Urinary bladder (tissue), 4 donors: ENCODE results near the gene PARD3. TPM values are rescaled to one million over a fixed set of nuclear protein-coding genes. Genes with fewer than 3 reads are reported as not detected.

ENCODE experiments used
- DNase-seq: peaks from one replicate; pipeline ENCODE4 v3.0.0-alpha.2; 2015; ENCODE audit errors: extremely low spot score
- H3K27ac ChIP-seq: one replicate; pipeline ENCODE4 v1.5.1; 2013; ENCODE audit warnings: low read depth, mild to moderate bottlenecking, moderate library complexity
- H3K36me3 ChIP-seq: one replicate; pipeline ENCODE4 v1.6.1; 2013; ENCODE audit warnings: mild to moderate bottlenecking, moderate library complexity; ENCODE audit not compliant: insufficient read depth
- H3K4me1 ChIP-seq: one replicate; pipeline ENCODE4 v1.6.1; 2013; ENCODE audit warnings: mild to moderate bottlenecking, moderate library complexity; ENCODE audit not compliant: insufficient read depth
- H3K4me3 ChIP-seq: one replicate; pipeline ENCODE4 v1.5.1; 2013; ENCODE audit warnings: low read depth, low read length
- WGBS: extraction: QIAGEN DNeasy Blood & Tissue Kit; methylation state at CpG from one replicate; pipeline ENCODE4 v1.1.7; 2013; 5-methylcytosine and 5-hydroxymethylcytosine counted together
- polyA plus RNA-seq: library from polyadenylated mRNA; stranded (reverse); fragments of 200-250 nt; gene quantifications from one replicate; pipeline ENCODE4 v1.2.3, GENCODE V29; 2013
- total RNA-seq: library from RNA; depleted of rRNA; stranded (reverse); fragments of >200 nt; gene quantifications from one replicate; pipeline ENCODE4 v1.2.3, GENCODE V29; 2014
- donor health status: healthy with polysubstance abuse.
- donor health status: healthy.

PARD3 gene
- total and polyA plus RNA-seq, 2 donors, result 27.5 to 89.1 TPM

- no peaks in the 10 kb centered on the region for H3K4me1 ChIP-seq
- no peak overlapping the region for H3K27ac ChIP-seq
- H3K36me3 ChIP-seq, result no peaks in the 10 kb centered on the region
- WGBS, result 94% methylated on average over 9 of the region's 9 CpGs
- no peak overlapping the region for H3K4me3 ChIP-seq
- no peak for DNase-seq
Observed at GRCh38 chr10:34609287-34609940, 205.7 kb downstream of the PARD3 start.

- Histone ChIP-seq H3K27ac (no peak overlapping the region), H3K36me3 (no peaks in the 10 kb centered on the region), H3K4me3 (no peak overlapping the region), H3K4me1 (no peaks in the 10 kb centered on the region)
- DNase-seq, result no peak
- WGBS, result 69% methylated on average over 3 of the region's 3 CpGs
Observed at GRCh38 chr10:34607894-34608293, 207.2 kb downstream of the PARD3 start.

GRCh38 chr10:34606890-34607289, 208.2 kb downstream of the PARD3 start:
- Histone ChIP-seq H3K4me1 (no peaks in the 10 kb centered on the region), H3K27ac (no peak overlapping the region), H3K36me3 (no peaks in the 10 kb centered on the region), H3K4me3 (no peak overlapping the region)
- 66% methylated on average over 4 of the region's 4 CpGs for WGBS
- DNase-seq, result no peak

GRCh38 chr10:34602478-34602877, 212.6 kb downstream of the PARD3 start:
- 97% methylated on average over 4 of the region's 4 CpGs for WGBS
- DNase-seq, result no peak
- Histone ChIP-seq H3K27ac (no peak overlapping the region), H3K36me3 (no peaks in the 10 kb centered on the region), H3K4me3 (no peak overlapping the region), H3K4me1 (no peaks in the 10 kb centered on the region)

- no peak for DNase-seq
- Histone ChIP-seq H3K36me3 (no peaks in the 10 kb centered on the region), H3K4me1 (no peaks in the 10 kb centered on the region), H3K27ac (no peak overlapping the region), H3K4me3 (no peak overlapping the region)
- 93% methylated on average over 3 of the region's 4 CpGs for WGBS
Observed at GRCh38 chr10:34601691-34602090, 213.4 kb downstream of the PARD3 start.

- 62% methylated on average over 12 of the region's 12 CpGs for WGBS
- Histone ChIP-seq H3K36me3 (no peaks in the 10 kb centered on the region), H3K4me1 (no peaks in the 10 kb centered on the region), H3K4me3 (no peak overlapping the region), H3K27ac (no peak overlapping the region)
- DNase-seq, result no peak
Observed at GRCh38 chr10:34599026-34599795, 215.9 kb downstream of the PARD3 start.

GRCh38 chr10:34596351-34596750, 218.7 kb downstream of the PARD3 start:
- Histone ChIP-seq H3K27ac (no peak overlapping the region), H3K4me3 (no peak overlapping the region), H3K36me3 (no peaks in the 10 kb centered on the region), H3K4me1 (no peaks in the 10 kb centered on the region)
- WGBS, result 95% methylated on average over 7 of the region's 7 CpGs
- DNase-seq, result no peak

GRCh38 chr10:34593930-34594329, 221.2 kb downstream of the PARD3 start:
- WGBS, result 94% methylated on average over 2 of the region's 2 CpGs
- Histone ChIP-seq H3K4me3 (no peak overlapping the region), H3K4me1 (no peaks in the 10 kb centered on the region), H3K27ac (no peak overlapping the region), H3K36me3 (no peaks in the 10 kb centered on the region)
- DNase-seq, result no peak

GRCh38 chr10:34593374-34593890, 221.7 kb downstream of the PARD3 start:
- H3K4me1 ChIP-seq, result no peaks in the 10 kb centered on the region
- H3K36me3 ChIP-seq, result no peaks in the 10 kb centered on the region
- 98% methylated on average over 2 of the region's 2 CpGs for WGBS
- no peak for DNase-seq
- no peak overlapping the region for H3K4me3 ChIP-seq
- no peak overlapping the region for H3K27ac ChIP-seq

- no peaks in the 10 kb centered on the region for H3K4me1 ChIP-seq
- no peak overlapping the region for H3K27ac ChIP-seq
- WGBS, result 91% methylated on average over 5 of the region's 5 CpGs
- no peak overlapping the region for H3K4me3 ChIP-seq
- H3K36me3 ChIP-seq, result no peaks in the 10 kb centered on the region
- DNase-seq, result no peak
Observed at GRCh38 chr10:34590793-34591192, 224.3 kb downstream of the PARD3 start.

- 95% methylated on average over 3 of the region's 3 CpGs for WGBS
- no peak overlapping the region for H3K4me3 ChIP-seq
- no peaks in the 10 kb centered on the region for H3K36me3 ChIP-seq
- no peak for DNase-seq
- H3K27ac ChIP-seq, result no peak overlapping the region
- H3K4me1 ChIP-seq, result no peaks in the 10 kb centered on the region
Observed at GRCh38 chr10:34589275-34589674, 225.8 kb downstream of the PARD3 start.

GRCh38 chr10:34587680-34588019, 227.4 kb downstream of the PARD3 start:
- no peak overlapping the region for H3K4me3 ChIP-seq
- no peak for DNase-seq
- no peak overlapping the region for H3K27ac ChIP-seq
- no peaks in the 10 kb centered on the region for H3K4me1 ChIP-seq
- 74% methylated on average over 6 of the region's 6 CpGs for WGBS
- no peaks in the 10 kb centered on the region for H3K36me3 ChIP-seq

GRCh38 chr10:34587002-34587679, 228.0 kb downstream of the PARD3 start:
- H3K27ac ChIP-seq, result no peak overlapping the region
- no peak overlapping the region for H3K4me3 ChIP-seq
- no peaks in the 10 kb centered on the region for H3K36me3 ChIP-seq
- no peaks in the 10 kb centered on the region for H3K4me1 ChIP-seq
- WGBS, result over 99% methylated on average over 4 of the region's 4 CpGs
- no peak for DNase-seq
